ENCODE data around the gene ELOVL6. TPM values are rescaled to one million over a fixed set of nuclear protein-coding genes. Genes with fewer than 3 reads are reported as not detected.

The ELOVL6 gene
- total and polyA plus RNA-seq, 10 of the 15 experiments (the other 5 are each of a cell fraction or from before 2014, with no cell fraction given): 3.9 to 33.5 (median 8.1) TPM

- H3K27ac ChIP-seq (ENCODE audit: control insufficient read depth, insufficient read depth): no peak overlapping the region
- BruUV-seq (replicated peaks): no TSS peak
- FAIRE-seq (peak; percentile 75), DNase-seq (ENCODE audit: low read depth, low spot score) (peak; percentile 63), ATAC-seq (peak; percentile 99)
- ChIA-PET POLR2A (interaction anchor here (1.1 kb wide), 1 partner anchor 165 kb away, joined by 3 read pairs; the partner anchor contains the start of gene ELOVL6), CTCF (interaction anchor here (0.8 to 1.9 kb wide), 8 partner anchors 12 to 483 kb away, joined by 3 to 13 read pairs (median 4); no protein-coding TSS in a partner anchor), RAD21 (ENCODE audit: unreplicated experiment) (interaction anchor here (0.7 to 2.9 kb wide), 9 partner anchors 8 to 475 kb away, joined by 3 to 12 read pairs (median 3); no protein-coding TSS in a partner anchor), SMC1A (ENCODE audit: uncharacterized antibody, unreplicated experiment) (interaction anchor here (0.7 to 4.4 kb wide), 14 partner anchors 9 to 310 kb away, joined by 3 to 20 read pairs (median 4); partner anchors contain the start of gene ELOVL6)
- no peak overlapping the region for H3K9ac ChIP-seq (ENCODE audit: control insufficient read depth, insufficient read depth, low read length)
- in situ Hi-C loops (cut with MboI): no loop called here
- no peaks in the 10 kb centered on the region for H4K20me1 ChIP-seq (ENCODE audit: control insufficient read depth, insufficient read depth)
- H3K9me3 ChIP-seq (replicated peaks; ENCODE audit: control insufficient read depth, insufficient read depth, low read length): peaks cover 2% of the 10 kb centered on the region; the same call in 1 of the 3 replicates
- H3K4me3 ChIP-seq: no peak overlapping the region
- H3K79me2 ChIP-seq (ENCODE audit: control insufficient read depth, insufficient read depth, low read length): no peaks in the 10 kb centered on the region
- no peak overlapping the region for H2AFZ ChIP-seq (ENCODE audit: control insufficient read depth, low read depth, low read length)
- 4% methylated on average over 3 of the region's 3 CpGs for WGBS (ENCODE audit: insufficient coverage, insufficient replicate concordance, low lambda C conversion rate, missing lambda C conversion rate)
- peak overlapping the region; percentile 38 for H3K4me2 ChIP-seq (ENCODE audit: control insufficient read depth, insufficient read depth)
- no peaks in the 10 kb centered on the region for H3K36me3 ChIP-seq (ENCODE audit: control insufficient read depth in 2 of 2, insufficient read depth in 2 of 2, low read length in 1 of 2)
- peaks cover 14% of the 10 kb centered on the region for H3K4me1 ChIP-seq (ENCODE audit: control insufficient read depth, insufficient read depth, low read length)
- H3K27me3 ChIP-seq (replicated peaks in 1 of 2; ENCODE audit: control insufficient read depth in 2 of 2, insufficient read depth in 2 of 2, low read length in 1 of 2): no peaks in the 10 kb centered on the region
- intact Hi-C loops (cut with micrococcal nuclease; ENCODE audit: unreplicated experiment): no loop called here
- TF ChIP-seq GABPA (IDR thresholded peaks at IDR 0.05; ENCODE audit: low read depth) (no peak), YY1 (IDR thresholded peaks at IDR 0.05; ENCODE audit: low read depth, low read length) (no peak), CBFB (IDR thresholded peaks at IDR 0.05; ENCODE audit: low read depth) (no peak), RUNX3 (IDR thresholded peaks at IDR 0.05; ENCODE audit: low read length) (peak; percentile 97), POU2F2 (IDR thresholded peaks at IDR 0.05; ENCODE audit: borderline replicate concordance, low read depth, low read length) (peak; percentile 19; the same call in 1 of the 3 replicates), WRNIP1 (IDR thresholded peaks at IDR 0.05; ENCODE audit: borderline replicate concordance, low read depth, low read length) (no peak), CREM (IDR thresholded peaks at IDR 0.05; ENCODE audit: low read depth) (peak; percentile 37), RCOR1 (conservative IDR thresholded peaks at IDR 0.05; ENCODE audit: low read depth, low read length) (no peak), ZZZ3 (IDR thresholded peaks at IDR 0.05; ENCODE audit: control insufficient read depth, insufficient read length, low read depth) (no peak), RFX5 (IDR thresholded peaks at IDR 0.05; ENCODE audit: low read depth, low read length) (no peak), POLR2A (IDR thresholded peaks at IDR 0.05; ENCODE audit: low read depth, low read length) (no peak), ATF7 (IDR thresholded peaks at IDR 0.05; ENCODE audit: low read depth) (peak; percentile 56; the same call in 1 of the 2 replicates), FOXM1 (IDR thresholded peaks at IDR 0.05; ENCODE audit: low read depth, low read length) (peak; percentile 36; the same call in 1 of the 2 replicates), DPF2 (IDR thresholded peaks at IDR 0.05) (peak; percentile 74; the same call in 1 of the 2 replicates), MTA2 (IDR thresholded peaks at IDR 0.05; ENCODE audit: low read depth) (peak; percentile 96), CBX5 (IDR thresholded peaks at IDR 0.05; ENCODE audit: low read depth) (no peak), SREBF1 (IDR thresholded peaks at IDR 0.05; ENCODE audit: low read length) (no peak), KDM1A (IDR thresholded peaks at IDR 0.05; ENCODE audit: borderline replicate concordance) (no peak), E2F8 (IDR thresholded peaks at IDR 0.05; ENCODE audit: low read depth, partially characterized antibody) (no peak), JUND (IDR thresholded peaks at IDR 0.05; ENCODE audit: low read depth, low read length) (no peak), ZNF384 (IDR thresholded peaks at IDR 0.05; ENCODE audit: borderline replicate concordance, low read depth, low read length) (peak; percentile 57; the same call in 1 of the 2 replicates), MEF2A (IDR thresholded peaks at IDR 0.05; ENCODE audit: insufficient read depth, low read depth, low read length) (0 out of 2 replicates have a peak, but pooled peaks have one; percentile 24), ATF2 (IDR thresholded peaks at IDR 0.05; ENCODE audit: low read length) (peak; percentile 36; the same call in 1 of the 2 replicates), EED (IDR thresholded peaks at IDR 0.05; ENCODE audit: low read depth) (peak; percentile 47; the same call in 1 of the 2 replicates), RAD51 (IDR thresholded peaks at IDR 0.05) (no peak)
Observed at GRCh38 chr4:110034026-110034393, 164.4 kb downstream of the ELOVL6 start.
